NCI-H1417 (cell line): ENCODE measurements around the gene SLC25A25.
A peak's percentile ranks its signal among the peaks of the same experiment; 100 is the strongest.
"Not testable (repeated sequence)": the region's sequence is repeated elsewhere in the genome, so short reads cannot be mapped to it uniquely, and the experiment has no call there.

ENCODE experiments used
- DNase-seq, 3 experiments: peaks; one replicate each; lab custom pipeline; 2025; lab: John Stamatoyannopoulos, UW

The SLC25A25 gene

GRCh38 chr9:128109050-128109709, 41.1 kb downstream of the SLC25A25 start:
- DNase-seq = no peak

GRCh38 chr9:128111726-128112125, 43.7 kb downstream of the SLC25A25 start:
- DNase-seq = not testable (repeated sequence)

- no peak for DNase-seq
Observed at GRCh38 chr9:128113526-128114325, 45.7 kb downstream of the SLC25A25 start.

- DNase-seq = no peak
Observed at GRCh38 chr9:128114326-128115186, 46.5 kb downstream of the SLC25A25 start.

GRCh38 chr9:128115187-128116103, 47.4 kb downstream of the SLC25A25 start:
- no peak for DNase-seq

- DNase-seq = no peak
Observed at GRCh38 chr9:128116104-128117083, 48.4 kb downstream of the SLC25A25 start.

GRCh38 chr9:128117613-128118471, 49.8 kb downstream of the SLC25A25 start:
- DNase-seq = peak; percentile 83 to 94 (median 90)

GRCh38 chr9:128118472-128118857, 50.4 kb downstream of the SLC25A25 start:
- DNase-seq = no peak

GRCh38 chr9:128118971-128119665, 51.1 kb downstream of the SLC25A25 start:
- no peak for DNase-seq

GRCh38 chr9:128120061-128120740, 52.2 kb downstream of the SLC25A25 start:
- no peak for DNase-seq

GRCh38 chr9:128120741-128121465, 52.9 kb downstream of the SLC25A25 start:
- DNase-seq = no peak

- DNase-seq = no peak
Observed at GRCh38 chr9:128121466-128121810, 53.4 kb downstream of the SLC25A25 start.

- no peak for DNase-seq
Observed at GRCh38 chr9:128121924-128122808, 54.1 kb downstream of the SLC25A25 start.

- DNase-seq = no peak
Observed at GRCh38 chr9:128122809-128123175, 54.8 kb downstream of the SLC25A25 start.

- DNase-seq = no peak
Observed at GRCh38 chr9:128123451-128124080, 55.5 kb downstream of the SLC25A25 start.

- DNase-seq = no peak
Observed at GRCh38 chr9:128124451-128124850, 56.4 kb downstream of the SLC25A25 start.
